ENCODE measurements around the gene CD247. TPM values are rescaled to one million over a fixed set of nuclear protein-coding genes. Genes with fewer than 3 reads are reported as not detected.

The CD247 gene
- total RNA-seq, 1 donor from 2014 or later = not detected

DNA sequence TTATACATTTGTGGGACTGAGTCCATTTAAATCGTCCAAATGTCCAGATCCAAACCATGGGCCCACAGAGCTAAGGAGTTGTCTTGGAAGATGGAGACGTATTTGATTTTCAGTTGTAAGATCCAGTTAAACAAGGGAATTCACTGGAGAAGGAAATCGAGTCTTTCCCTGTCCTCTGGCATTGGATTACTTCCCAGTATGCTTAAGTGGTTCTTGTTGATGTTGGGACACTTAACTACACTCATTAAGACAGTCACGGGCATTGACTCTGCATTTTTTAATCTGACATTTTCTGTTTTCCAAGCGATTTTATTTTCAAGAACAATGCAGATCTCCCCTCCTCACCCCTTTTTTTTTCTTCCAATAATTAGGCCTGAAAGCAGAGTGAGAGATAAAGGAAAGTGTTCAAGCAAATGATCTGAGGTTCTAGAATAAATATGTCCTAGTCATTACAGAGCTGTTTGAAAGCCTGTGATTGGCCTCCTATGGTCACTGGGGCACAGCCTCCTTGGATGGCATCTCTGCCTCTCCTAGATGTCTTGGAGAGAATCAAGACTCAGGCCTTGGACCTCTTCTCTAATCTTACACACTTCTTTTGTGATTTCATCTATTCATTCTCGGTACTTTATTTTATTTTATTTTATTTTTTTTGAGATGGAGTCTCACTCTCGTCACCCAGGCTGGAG, 48.9 kb downstream of the CD247 start:
- Mint-ChIP-seq H3K36me3 (ENCODE audit: unreplicated experiment) (no peaks in the 10 kb centered on the region), H3K27me3 (ENCODE audit: unreplicated experiment) (no peaks in the 10 kb centered on the region), H3K4me1 (ENCODE audit: low read depth, unreplicated experiment) (peaks cover 13% of the 10 kb centered on the region), H3K4me3 (ENCODE audit: unreplicated experiment) (no peak overlapping the region), H3K9me3 (ENCODE audit: unreplicated experiment) (peaks cover 1% of the 10 kb centered on the region), H3K27ac (ENCODE audit: unreplicated experiment) (no peak overlapping the region)
- no peak for DNase-seq
- TF ChIP-seq, protein P1, sequence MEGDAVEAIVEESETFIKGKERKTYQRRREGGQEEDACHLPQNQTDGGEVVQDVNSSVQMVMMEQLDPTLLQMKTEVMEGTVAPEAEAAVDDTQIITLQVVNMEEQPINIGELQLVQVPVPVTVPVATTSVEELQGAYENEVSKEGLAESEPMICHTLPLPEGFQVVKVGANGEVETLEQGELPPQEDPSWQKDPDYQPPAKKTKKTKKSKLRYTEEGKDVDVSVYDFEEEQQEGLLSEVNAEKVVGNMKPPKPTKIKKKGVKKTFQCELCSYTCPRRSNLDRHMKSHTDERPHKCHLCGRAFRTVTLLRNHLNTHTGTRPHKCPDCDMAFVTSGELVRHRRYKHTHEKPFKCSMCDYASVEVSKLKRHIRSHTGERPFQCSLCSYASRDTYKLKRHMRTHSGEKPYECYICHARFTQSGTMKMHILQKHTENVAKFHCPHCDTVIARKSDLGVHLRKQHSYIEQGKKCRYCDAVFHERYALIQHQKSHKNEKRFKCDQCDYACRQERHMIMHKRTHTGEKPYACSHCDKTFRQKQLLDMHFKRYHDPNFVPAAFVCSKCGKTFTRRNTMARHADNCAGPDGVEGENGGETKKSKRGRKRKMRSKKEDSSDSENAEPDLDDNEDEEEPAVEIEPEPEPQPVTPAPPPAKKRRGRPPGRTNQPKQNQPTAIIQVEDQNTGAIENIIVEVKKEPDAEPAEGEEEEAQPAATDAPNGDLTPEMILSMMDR (IDR thresholded peaks at IDR 0.05; ENCODE audit: partially characterized antibody, unreplicated experiment) = no peak

DNA sequence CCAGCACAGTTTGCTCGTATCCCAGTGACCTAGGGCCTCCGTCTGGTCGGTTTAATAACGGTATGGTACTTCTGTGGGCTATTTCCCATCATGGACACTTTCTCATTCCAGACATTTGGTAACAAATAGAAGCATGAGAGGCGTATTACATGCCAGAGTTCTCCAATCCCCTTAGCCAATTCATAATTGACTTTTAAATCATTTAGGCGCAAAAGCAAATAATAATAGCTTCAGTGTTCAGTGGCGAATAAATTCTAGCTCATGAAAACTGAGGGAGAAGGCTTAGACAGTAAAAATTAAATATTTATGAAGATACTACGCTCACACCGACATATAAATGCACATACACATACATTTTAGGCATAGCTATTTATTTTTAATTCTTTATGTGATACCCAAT, 50.6 kb downstream of the CD247 start:
- Mint-ChIP-seq H3K4me1 (ENCODE audit: low read depth, unreplicated experiment) (peaks cover 13% of the 10 kb centered on the region), H3K27me3 (ENCODE audit: unreplicated experiment) (peaks cover 2% of the 10 kb centered on the region), H3K9me3 (ENCODE audit: unreplicated experiment) (peaks cover 2% of the 10 kb centered on the region), H3K36me3 (ENCODE audit: unreplicated experiment) (no peaks in the 10 kb centered on the region), H3K4me3 (ENCODE audit: unreplicated experiment) (no peak overlapping the region), H3K27ac (ENCODE audit: unreplicated experiment) (peak overlapping the region; percentile 48)
- TF ChIP-seq, protein P1 (IDR thresholded peaks at IDR 0.05; ENCODE audit: partially characterized antibody, unreplicated experiment) = no peak
- no peak for DNase-seq

DNA sequence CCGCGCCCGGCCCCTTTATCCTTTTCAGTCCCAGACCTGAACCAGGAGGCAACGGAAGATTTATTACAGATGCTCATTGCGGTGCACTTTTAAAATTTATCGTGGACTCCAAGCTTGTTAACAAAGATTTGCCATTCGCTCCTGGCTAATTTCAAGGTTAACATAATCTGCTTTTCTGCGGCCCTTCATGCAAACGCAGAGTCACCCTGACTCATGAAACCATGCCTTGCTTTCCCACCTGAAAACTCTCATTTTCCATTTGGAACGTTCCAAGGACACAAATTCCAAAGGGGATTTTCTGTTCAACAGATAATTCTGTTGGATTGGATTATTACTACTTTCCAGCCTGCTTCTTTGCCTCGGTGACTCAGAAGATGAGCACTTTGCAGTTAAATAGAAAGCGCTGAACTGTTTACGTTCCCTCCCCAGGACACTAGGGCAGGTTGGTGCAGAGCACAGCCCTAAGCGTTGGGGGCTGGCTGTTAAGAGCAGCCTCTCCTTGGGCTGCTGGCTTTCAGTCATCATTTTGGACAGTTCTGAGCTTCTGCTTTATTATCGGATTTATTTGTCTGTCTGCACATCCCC, 51.1 kb downstream of the CD247 start:
- Mint-ChIP-seq H3K27ac (ENCODE audit: unreplicated experiment) (no peak overlapping the region), H3K9me3 (ENCODE audit: unreplicated experiment) (peaks cover 2% of the 10 kb centered on the region), H3K4me1 (ENCODE audit: low read depth, unreplicated experiment) (peaks cover 12% of the 10 kb centered on the region), H3K36me3 (ENCODE audit: unreplicated experiment) (no peaks in the 10 kb centered on the region), H3K4me3 (ENCODE audit: unreplicated experiment) (no peak overlapping the region), H3K27me3 (ENCODE audit: unreplicated experiment) (peaks cover 3% of the 10 kb centered on the region)
- TF ChIP-seq, protein P1 (IDR thresholded peaks at IDR 0.05; ENCODE audit: partially characterized antibody, unreplicated experiment) = no peak
- DNase-seq = no peak

DNA sequence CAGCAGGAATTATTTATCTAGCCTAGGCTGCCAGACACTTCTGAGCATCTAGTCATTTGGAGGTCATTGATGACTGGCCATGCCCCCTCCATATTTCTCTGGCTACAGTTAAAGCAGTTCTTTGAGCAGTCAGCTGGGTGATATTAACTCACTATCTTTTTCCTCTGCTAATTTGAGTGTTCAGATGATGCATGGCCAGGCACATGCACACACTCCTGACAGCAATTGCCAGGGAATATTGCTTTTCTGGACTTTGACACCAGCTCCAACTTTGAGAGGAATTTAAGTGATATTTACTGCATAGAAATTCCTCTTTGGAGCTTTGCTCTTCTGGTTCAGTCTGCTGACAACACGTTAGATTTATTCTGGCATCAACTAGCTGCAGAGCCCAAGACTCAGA, 52.6 kb downstream of the CD247 start:
- DNase-seq = no peak
- Mint-ChIP-seq H3K36me3 (ENCODE audit: unreplicated experiment) (no peaks in the 10 kb centered on the region), H3K4me1 (ENCODE audit: low read depth, unreplicated experiment) (peaks cover 12% of the 10 kb centered on the region), H3K27ac (ENCODE audit: unreplicated experiment) (no peak overlapping the region), H3K27me3 (ENCODE audit: unreplicated experiment) (peaks cover 3% of the 10 kb centered on the region), H3K4me3 (ENCODE audit: unreplicated experiment) (no peak overlapping the region), H3K9me3 (ENCODE audit: unreplicated experiment) (peaks cover 2% of the 10 kb centered on the region)
- TF ChIP-seq, protein P1 (IDR thresholded peaks at IDR 0.05; ENCODE audit: partially characterized antibody, unreplicated experiment) = no peak

DNA sequence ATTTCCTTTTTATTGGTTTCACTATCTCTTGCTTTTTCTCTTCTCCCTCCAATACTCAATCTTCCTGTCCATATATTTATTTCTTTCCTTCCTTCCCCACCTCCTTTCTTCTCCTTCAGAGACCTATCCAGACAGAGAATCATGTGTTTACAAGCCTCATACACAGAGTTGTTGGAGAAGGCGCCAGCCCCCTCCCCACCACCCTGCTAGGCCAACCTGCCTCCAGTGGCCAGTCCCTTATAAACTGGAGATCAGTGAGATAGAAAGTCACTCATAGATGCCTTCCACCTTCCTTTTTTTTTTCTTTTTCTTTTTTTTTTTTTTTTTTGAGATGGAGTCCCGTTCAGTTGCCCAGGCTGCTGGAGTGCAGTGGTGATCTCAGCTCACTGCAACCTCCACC, 53.3 kb downstream of the CD247 start:
- TF ChIP-seq, protein P1 (IDR thresholded peaks at IDR 0.05; ENCODE audit: partially characterized antibody, unreplicated experiment) = no peak
- Mint-ChIP-seq H3K4me1 (ENCODE audit: low read depth, unreplicated experiment) (peaks cover 12% of the 10 kb centered on the region), H3K27ac (ENCODE audit: unreplicated experiment) (no peak overlapping the region), H3K36me3 (ENCODE audit: unreplicated experiment) (no peaks in the 10 kb centered on the region), H3K27me3 (ENCODE audit: unreplicated experiment) (peaks cover 3% of the 10 kb centered on the region), H3K4me3 (ENCODE audit: unreplicated experiment) (no peak overlapping the region), H3K9me3 (ENCODE audit: unreplicated experiment) (peaks cover 2% of the 10 kb centered on the region)
- DNase-seq = no peak
